AG10803 (cell line): ENCODE measurements around the gene GH2.
"Not testable (repeated sequence)": the region's sequence is repeated elsewhere in the genome, so short reads cannot be mapped to it uniquely, and the experiment has no call there.

Source experiments
- DNase-seq: peaks from one replicate; pipeline ENCODE4 v3.0.0; 2010; ENCODE audit warnings: low read depth
- H3K4me3 ChIP-seq: 2 replicates; pipeline ENCODE4 v1.5.1; 2011; ENCODE audit warnings: mild to moderate bottlenecking, low read length, control low read depth
- TF ChIP-seq, protein P1 (sequence below): conservative IDR thresholded peaks from 2 replicates; pipeline ENCODE4 v1.5.1; 2011; ENCODE audit warnings: mild to moderate bottlenecking, low read length, control low read depth, inconsistent platforms

Gene GH2

DNA sequence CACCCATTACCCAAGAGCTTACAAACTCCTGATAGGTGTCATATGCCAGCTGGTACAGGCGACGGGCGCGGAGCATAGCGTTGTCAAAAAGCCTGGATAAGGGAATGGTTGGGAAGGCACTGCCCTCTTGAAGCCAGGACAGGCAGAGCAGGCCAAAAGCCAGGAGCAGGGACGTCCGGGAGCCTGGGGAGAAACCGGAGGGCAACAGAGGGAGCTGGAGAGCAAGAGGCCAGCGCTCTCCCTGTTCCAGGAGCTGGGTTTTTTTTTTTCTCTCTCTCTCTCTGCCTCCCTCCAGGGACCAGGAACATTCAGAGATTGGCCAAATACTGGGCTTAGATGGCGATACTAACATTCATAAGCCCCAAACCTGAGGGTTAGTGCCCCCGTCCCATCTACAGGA is 407 bp downstream of the GH2 start:
- TF ChIP-seq, protein P1, sequence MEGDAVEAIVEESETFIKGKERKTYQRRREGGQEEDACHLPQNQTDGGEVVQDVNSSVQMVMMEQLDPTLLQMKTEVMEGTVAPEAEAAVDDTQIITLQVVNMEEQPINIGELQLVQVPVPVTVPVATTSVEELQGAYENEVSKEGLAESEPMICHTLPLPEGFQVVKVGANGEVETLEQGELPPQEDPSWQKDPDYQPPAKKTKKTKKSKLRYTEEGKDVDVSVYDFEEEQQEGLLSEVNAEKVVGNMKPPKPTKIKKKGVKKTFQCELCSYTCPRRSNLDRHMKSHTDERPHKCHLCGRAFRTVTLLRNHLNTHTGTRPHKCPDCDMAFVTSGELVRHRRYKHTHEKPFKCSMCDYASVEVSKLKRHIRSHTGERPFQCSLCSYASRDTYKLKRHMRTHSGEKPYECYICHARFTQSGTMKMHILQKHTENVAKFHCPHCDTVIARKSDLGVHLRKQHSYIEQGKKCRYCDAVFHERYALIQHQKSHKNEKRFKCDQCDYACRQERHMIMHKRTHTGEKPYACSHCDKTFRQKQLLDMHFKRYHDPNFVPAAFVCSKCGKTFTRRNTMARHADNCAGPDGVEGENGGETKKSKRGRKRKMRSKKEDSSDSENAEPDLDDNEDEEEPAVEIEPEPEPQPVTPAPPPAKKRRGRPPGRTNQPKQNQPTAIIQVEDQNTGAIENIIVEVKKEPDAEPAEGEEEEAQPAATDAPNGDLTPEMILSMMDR = 0 out of 2 replicates have a peak, but pooled peaks have one; percentile 20
- not testable (repeated sequence) for H3K4me3 ChIP-seq, DNase-seq

DNA sequence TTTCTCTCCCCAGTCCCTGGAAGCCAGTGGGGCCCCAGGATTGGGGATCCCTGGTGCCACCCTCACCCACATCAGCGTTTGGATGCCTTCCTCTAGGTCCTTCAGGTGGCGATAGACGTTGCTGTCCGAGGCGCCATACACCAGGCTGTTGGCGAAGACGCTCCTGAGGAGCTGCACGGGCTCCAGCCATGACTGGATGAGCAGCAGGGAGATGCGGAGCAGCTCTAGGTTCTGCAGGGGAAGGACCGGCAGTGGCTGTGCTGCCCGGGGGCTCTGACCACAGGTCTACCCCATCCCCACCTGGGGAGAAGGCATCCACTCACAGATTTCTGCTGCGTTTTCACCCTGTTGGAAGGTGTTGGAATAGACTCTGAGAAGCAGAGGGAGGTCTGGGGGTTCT is 1.0 kb downstream of the GH2 start:
- TF ChIP-seq, protein P1 = no peak
- no peak for DNase-seq
- no peak overlapping the region for H3K4me3 ChIP-seq

DNA sequence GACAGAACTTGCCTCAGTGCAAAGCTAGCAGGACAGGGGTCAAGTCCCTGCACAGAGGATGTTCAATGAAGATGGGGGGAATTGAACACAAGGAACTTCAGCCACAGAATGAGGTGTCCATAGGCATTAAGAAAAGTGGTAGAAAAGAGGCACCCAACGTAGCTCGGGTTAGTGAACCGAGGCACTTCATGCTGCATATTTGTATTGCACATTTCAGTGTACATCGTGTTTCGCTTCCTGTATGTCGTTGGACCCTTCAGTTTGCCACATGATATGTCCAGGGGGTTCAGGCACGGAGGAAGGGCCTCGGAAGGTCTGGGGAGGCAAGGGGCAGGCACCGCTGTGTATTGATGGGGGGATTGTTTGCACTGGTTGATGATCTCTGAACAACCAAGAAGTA is 3.3 kb downstream of the GH2 start:
- DNase-seq, H3K4me3 ChIP-seq: not testable (repeated sequence)

DNA sequence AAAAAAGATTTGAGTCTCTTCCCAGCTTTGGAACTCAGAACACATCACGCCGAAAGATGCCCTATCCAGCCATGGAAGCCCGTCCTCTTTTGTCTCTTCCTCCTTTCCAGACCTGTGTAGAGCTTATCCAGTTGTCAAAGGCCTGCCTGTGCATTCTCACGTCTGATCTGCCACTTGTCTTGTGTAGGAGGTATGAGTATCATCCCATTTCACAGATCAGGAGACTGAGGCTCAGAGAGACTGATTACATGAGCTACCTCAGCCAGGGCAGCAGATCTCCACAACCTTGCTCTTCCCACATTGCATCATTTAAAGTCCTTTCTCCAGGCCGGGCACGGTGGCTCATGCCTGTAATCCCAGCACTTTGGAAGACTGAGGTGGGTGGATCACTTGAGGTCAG is 7.1 kb downstream of the GH2 start:
- H3K4me3 ChIP-seq, DNase-seq: not testable (repeated sequence)

DNA sequence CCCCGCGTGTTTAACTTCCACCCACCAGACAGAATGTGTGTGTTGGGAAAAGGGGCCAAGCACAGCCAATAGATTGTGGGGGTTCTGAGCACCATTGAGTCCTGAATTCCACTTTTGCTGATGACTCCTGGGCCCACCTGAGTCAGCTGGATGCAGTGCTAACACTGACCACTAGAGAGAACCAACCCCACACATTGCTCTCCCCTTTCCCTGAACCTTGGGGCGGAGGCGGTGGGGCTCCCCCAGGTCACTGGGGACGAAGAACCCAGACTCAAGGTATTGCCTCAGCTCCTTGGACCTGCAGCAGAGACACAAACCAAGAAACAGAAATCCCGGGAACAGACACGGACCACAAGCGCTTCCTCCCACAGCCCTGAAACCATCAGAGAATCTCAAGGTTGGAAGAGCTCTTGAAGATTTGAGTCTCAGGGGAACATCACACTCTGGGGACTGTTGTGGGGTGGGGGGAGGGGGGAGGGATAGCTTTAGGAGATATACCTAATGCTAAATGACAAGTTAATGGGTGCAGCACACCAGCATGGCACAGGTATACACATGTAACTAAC is 7.6 kb downstream of the GH2 start:
- not testable (repeated sequence) for DNase-seq, H3K4me3 ChIP-seq

DNA sequence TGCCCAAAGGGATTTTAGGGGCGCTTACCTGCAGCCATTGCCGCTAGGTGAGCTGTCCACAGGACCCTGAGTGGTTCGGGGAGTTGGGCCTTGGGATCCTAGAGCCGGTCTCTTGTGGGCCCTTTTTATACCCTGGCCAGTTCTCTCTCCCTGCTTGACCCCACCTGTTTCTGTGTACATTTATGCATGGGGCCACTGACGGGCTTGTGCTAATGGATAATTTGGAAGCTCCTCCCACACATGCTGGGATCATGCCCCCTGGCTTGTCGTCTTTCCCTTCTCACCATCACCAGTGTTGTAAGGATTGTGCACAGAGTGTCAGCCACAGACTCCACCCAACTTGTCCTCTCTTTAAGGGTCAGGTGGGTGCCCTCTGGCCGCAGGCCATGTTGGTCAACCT is 8.2 kb downstream of the GH2 start, which contains the start of gene CSH2:
CSH2 (minus strand) TSS at position 101 of the 400 bp plus-strand sequence; CDS start at position 38, 63 bp downstream.
- DNase-seq, H3K4me3 ChIP-seq: not testable (repeated sequence)

DNA sequence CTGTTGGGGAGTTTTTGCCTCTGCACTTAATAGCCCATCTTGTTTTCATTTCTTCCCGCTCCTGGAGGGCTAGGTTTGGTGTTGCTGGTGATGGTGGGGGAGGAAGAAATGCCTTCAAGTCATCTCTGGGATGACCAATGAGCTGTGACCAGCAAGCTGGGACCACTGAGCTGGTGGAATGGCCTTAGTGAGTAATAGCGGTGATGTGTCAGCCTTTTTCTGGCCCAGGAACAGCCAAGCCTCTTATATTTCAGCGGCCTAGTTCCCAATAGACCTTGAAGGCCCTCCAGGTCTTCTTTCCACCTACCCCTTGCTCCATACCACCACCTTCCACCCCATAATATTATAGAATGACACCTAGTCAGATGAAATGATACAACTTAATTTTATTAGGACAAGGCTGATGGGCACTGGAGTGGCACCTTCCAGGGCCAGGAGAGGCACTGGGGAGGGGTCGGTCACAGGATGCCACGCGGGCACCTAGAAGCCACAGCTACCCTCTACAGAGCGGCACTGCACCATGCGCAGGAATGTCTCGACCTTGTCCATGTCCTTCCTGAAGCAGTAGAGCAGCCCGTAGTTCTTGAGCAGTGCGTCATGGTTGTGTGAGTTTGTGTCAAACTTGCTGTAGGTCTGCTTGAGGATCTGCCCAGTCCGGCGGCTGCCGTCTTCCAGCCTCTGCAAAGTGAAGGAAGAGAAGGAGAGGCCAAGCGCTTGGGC is 9.9 kb downstream of the GH2 start:
- not testable (repeated sequence) for H3K4me3 ChIP-seq, DNase-seq

DNA sequence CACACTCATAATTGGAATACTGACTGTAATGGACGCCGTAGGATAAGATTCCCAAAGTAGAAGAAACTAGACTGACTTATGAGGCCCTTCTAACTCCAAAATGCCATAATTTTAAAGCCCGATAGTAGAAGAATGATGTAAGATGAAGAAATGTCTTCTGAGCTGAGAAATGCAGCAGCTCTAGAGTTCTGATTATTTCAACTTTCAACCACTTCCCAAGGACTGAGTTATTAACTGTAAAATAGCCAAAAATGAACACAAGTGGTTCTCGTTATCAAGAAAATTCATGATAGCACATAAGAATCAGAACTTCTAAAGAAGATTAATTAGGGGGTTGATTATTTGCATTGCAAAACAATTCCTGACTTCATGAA is 11.5 kb downstream of the GH2 start:
- H3K4me3 ChIP-seq = not testable (repeated sequence)
- peak; percentile 65 for DNase-seq

DNA sequence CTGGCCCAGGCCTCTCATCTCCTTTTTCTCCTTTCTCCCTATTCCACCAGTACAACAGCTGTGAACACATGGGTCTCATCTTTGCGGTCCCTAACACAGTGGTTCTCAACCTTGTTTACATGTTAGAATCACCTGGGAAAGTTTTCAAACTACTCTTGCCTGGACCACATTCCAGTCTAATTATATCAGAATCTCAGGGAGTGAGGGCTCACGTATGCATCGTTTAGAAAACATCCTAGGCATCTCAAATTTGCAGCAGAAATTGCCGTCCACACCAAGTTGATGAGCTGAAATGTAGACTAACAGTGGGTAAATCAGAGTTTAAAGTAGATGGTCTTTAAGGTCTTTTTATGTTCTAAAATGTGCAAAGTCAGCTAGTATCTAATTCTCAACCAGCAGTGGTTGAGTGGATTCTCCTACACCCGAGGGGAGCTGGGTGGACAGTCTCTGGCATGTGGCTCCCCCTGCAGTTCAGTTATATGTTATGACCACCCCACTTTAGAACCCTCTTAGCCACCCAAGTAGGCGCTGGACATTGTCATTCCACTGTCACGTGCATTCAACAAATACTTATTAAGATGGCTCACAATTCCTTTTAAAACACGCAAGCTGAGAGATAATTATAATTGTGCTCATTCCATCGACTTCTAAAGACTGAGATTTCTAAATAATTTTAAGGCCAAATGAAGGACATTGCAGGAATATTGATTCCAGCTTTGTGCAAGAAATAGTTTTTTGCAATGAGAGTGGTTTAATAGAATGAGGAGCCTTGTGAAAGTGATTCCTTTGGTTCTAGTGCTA is 12.1 kb downstream of the GH2 start:
- H3K4me3 ChIP-seq = not testable (repeated sequence)
- TF ChIP-seq, protein P1 = peak; percentile 29
- DNase-seq = peak; percentile 69

DNA sequence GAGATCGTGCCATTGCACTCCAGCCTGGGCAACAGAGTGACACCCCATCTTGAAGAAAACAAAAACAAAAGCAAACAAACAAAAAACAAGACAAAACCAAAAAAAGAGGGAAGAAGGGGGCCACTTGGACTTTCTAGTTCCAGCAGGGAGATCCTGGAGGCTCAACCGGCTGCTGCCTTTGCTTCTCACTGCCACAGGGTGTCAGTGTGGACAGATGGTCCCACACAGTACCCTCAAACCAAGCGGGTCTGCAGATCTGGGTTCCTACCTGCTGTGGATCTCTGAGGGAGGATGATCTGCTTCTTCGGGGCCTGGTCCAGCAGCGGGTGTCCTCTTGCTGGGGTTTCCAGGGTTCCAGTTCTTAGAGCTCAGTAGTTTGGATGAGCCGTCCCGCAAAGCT is 15.1 kb downstream of the GH2 start:
- not testable (repeated sequence) for H3K4me3 ChIP-seq, DNase-seq
- TF ChIP-seq, protein P1 = peak; percentile 24; the same call in 1 of the 2 replicates
